Measurements from ENCODE around the gene C2orf72. TPM values are rescaled to one million over a fixed set of nuclear protein-coding genes. Genes with fewer than 3 reads are reported as not detected.
A peak's percentile ranks its signal among the peaks of the same experiment; 100 is the strongest.

The C2orf72 gene
- 5.4 TPM for total RNA-seq (ENCODE audit: unreplicated experiment)
- long read RNA-seq, result 0 reads

GRCh38 chr2:231037202-231037730 lies at the start of gene C2orf72:
C2orf72 (plus strand) TSS chr2:231037523; CDS start chr2:231037566, 43 bp downstream.
- Mint-ChIP-seq H3K27ac (ENCODE audit: unreplicated experiment) (no peak within 1 kb of the TSS), H3K36me3 (ENCODE audit: low read depth, unreplicated experiment) (peaks cover 5% of the 10 kb centered on the region), H3K4me1 (ENCODE audit: unreplicated experiment) (peaks cover 14% of the 10 kb centered on the region), H3K4me3 (ENCODE audit: unreplicated experiment) (peak within 1 kb of the TSS; percentile 47), H3K9me3 (ENCODE audit: unreplicated experiment) (no peaks in the 10 kb centered on the region), H3K27me3 (ENCODE audit: unreplicated experiment) (peaks cover 10% of the 10 kb centered on the region)
- TF ChIP-seq, protein P1, sequence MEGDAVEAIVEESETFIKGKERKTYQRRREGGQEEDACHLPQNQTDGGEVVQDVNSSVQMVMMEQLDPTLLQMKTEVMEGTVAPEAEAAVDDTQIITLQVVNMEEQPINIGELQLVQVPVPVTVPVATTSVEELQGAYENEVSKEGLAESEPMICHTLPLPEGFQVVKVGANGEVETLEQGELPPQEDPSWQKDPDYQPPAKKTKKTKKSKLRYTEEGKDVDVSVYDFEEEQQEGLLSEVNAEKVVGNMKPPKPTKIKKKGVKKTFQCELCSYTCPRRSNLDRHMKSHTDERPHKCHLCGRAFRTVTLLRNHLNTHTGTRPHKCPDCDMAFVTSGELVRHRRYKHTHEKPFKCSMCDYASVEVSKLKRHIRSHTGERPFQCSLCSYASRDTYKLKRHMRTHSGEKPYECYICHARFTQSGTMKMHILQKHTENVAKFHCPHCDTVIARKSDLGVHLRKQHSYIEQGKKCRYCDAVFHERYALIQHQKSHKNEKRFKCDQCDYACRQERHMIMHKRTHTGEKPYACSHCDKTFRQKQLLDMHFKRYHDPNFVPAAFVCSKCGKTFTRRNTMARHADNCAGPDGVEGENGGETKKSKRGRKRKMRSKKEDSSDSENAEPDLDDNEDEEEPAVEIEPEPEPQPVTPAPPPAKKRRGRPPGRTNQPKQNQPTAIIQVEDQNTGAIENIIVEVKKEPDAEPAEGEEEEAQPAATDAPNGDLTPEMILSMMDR (IDR thresholded peaks at IDR 0.05; ENCODE audit: unreplicated experiment), result no peak
- peak; percentile 28 for DNase-seq (ENCODE audit: low spot score)

GRCh38 chr2:230989731-230990130 lies 47.6 kb upstream of the C2orf72 start:
- H3K27me3 Mint-ChIP-seq (ENCODE audit: unreplicated experiment), result peaks cover 12% of the 10 kb centered on the region
- H3K9me3 Mint-ChIP-seq (ENCODE audit: unreplicated experiment), result no peaks in the 10 kb centered on the region
- H3K4me1 Mint-ChIP-seq (ENCODE audit: unreplicated experiment), result no peaks in the 10 kb centered on the region
- no peaks in the 10 kb centered on the region for H3K36me3 Mint-ChIP-seq (ENCODE audit: low read depth, unreplicated experiment)
- no peak overlapping the region for H3K27ac Mint-ChIP-seq (ENCODE audit: unreplicated experiment)
- H3K4me3 Mint-ChIP-seq (ENCODE audit: unreplicated experiment), result no peak overlapping the region
- DNase-seq (ENCODE audit: low spot score), result no peak
- TF ChIP-seq, protein P1 (IDR thresholded peaks at IDR 0.05; ENCODE audit: unreplicated experiment), result no peak

DNA sequence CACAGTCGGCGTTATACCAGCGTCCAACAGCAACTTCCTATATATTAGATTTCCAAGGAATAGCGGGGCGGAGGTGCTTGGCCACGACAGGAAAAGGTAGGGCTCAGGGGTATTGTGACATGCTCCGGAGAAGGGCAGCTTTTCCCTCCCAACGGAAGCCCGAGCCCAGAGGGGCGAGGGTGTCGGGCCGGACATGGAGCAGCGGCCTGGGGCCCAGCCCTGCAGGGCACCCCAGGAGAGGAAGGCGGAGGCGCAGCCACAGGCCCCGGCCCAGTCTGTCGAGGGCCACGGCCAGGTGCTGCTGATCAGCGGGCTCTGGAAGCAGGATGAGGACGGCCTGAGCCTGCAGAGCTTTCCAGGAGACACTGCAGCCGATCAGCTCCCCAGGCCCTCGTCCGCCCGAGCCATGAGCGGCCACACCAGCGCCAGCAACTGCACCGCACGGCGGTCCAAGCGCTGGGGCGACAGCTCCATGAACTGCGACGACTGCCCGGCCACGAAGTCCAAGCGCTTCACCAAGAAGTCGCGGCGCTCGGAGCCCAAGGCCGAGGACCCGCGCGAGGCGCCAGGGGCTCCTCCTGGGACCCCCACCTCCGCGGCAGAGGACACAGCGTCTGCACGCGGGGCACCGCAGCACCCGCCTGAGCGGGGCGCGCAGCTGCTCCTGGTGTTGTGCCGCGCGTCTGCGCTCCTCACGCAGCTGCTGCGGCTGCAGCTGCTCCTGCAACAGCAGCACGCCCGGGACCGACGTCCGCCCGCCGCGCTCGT lies 47.0 kb upstream of the C2orf72 start:
- Mint-ChIP-seq H3K4me3 (ENCODE audit: unreplicated experiment) (no peak overlapping the region), H3K27me3 (ENCODE audit: unreplicated experiment) (peaks cover 12% of the 10 kb centered on the region), H3K36me3 (ENCODE audit: low read depth, unreplicated experiment) (no peaks in the 10 kb centered on the region), H3K9me3 (ENCODE audit: unreplicated experiment) (no peaks in the 10 kb centered on the region), H3K27ac (ENCODE audit: unreplicated experiment) (no peak overlapping the region), H3K4me1 (ENCODE audit: unreplicated experiment) (no peaks in the 10 kb centered on the region)
- DNase-seq (ENCODE audit: low spot score), result no peak
- TF ChIP-seq, protein P1 (IDR thresholded peaks at IDR 0.05; ENCODE audit: unreplicated experiment), result no peak

GRCh38 chr2:230990899-230991150 lies 46.5 kb upstream of the C2orf72 start:
- Mint-ChIP-seq H3K4me3 (ENCODE audit: unreplicated experiment) (no peak overlapping the region), H3K27ac (ENCODE audit: unreplicated experiment) (no peak overlapping the region), H3K27me3 (ENCODE audit: unreplicated experiment) (peaks cover 12% of the 10 kb centered on the region), H3K9me3 (ENCODE audit: unreplicated experiment) (no peaks in the 10 kb centered on the region), H3K4me1 (ENCODE audit: unreplicated experiment) (no peaks in the 10 kb centered on the region), H3K36me3 (ENCODE audit: low read depth, unreplicated experiment) (no peaks in the 10 kb centered on the region)
- no peak for DNase-seq (ENCODE audit: low spot score)
- TF ChIP-seq, protein P1 (IDR thresholded peaks at IDR 0.05; ENCODE audit: unreplicated experiment), result no peak

DNA sequence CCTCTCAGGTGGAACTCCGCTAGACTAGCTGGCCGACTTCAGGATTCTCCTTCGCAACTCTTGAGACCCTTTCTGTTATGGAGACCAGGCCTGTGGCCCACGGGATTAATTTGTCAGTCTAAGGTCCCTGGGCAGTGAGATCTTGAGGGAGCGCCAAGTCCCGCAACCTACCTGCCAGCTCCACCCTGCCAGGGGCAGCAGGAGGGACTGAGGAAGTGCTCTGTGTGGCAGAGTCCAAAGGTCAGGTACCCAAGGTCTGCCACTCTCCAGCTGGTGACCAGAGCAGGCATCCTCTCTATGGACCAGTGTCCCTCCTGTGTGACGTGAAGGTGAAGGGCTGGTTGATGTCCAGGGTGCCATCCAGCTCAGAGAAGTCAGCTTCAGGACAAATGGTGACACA lies 45.7 kb upstream of the C2orf72 start:
- no peak for DNase-seq (ENCODE audit: low spot score)
- H3K36me3 Mint-ChIP-seq (ENCODE audit: low read depth, unreplicated experiment), result no peaks in the 10 kb centered on the region
- no peak overlapping the region for H3K4me3 Mint-ChIP-seq (ENCODE audit: unreplicated experiment)
- no peaks in the 10 kb centered on the region for H3K9me3 Mint-ChIP-seq (ENCODE audit: unreplicated experiment)
- TF ChIP-seq, protein P1 (IDR thresholded peaks at IDR 0.05; ENCODE audit: unreplicated experiment), result no peak
- H3K4me1 Mint-ChIP-seq (ENCODE audit: unreplicated experiment), result no peaks in the 10 kb centered on the region
- H3K27ac Mint-ChIP-seq (ENCODE audit: unreplicated experiment), result no peak overlapping the region
- peaks cover 12% of the 10 kb centered on the region for H3K27me3 Mint-ChIP-seq (ENCODE audit: unreplicated experiment)
